Lung (tissue), 12 donors: ENCODE results near the gene EFNA1. TPM values are rescaled to one million over a fixed set of nuclear protein-coding genes. Genes with fewer than 3 reads are reported as not detected.

Experiments used
- ATAC-seq: fragments of 200-7000 bp; cut with Tn5 transposase; one replicate; pipeline ENCODE4 v1.9.1; 2020; ENCODE audit warnings: moderate number of reproducible peaks; ENCODE audit not compliant: insufficient read depth, low FRiP score
- DNase-seq, 3 donors: peaks; one replicate each; pipeline ENCODE4 v3.0.0-alpha.2; 2013 to 2017
- H3K27ac ChIP-seq, 2 donors: one replicate each; pipeline ENCODE4 v1.5.1; 2013; ENCODE audit warnings: mild to moderate bottlenecking in 2 of 2, moderate library complexity in 2 of 2, control low read depth in 1 of 2, inconsistent platforms in 1 of 2, low read depth in 1 of 2, low read length in 1 of 2
- H3K27me3 ChIP-seq, 3 donors: one replicate each; pipeline ENCODE4 v1.5.1; 2013; ENCODE audit warnings: low read length in 2 of 3; ENCODE audit not compliant: control insufficient read depth in 3 of 3, insufficient read depth in 3 of 3
- H3K36me3 ChIP-seq, 4 donors: one replicate each; pipeline ENCODE4 v1.5.1; 2013; ENCODE audit warnings: low read length in 4 of 4, mild to moderate bottlenecking in 1 of 4, moderate library complexity in 1 of 4; ENCODE audit not compliant: control insufficient read depth in 4 of 4, insufficient read depth in 4 of 4
- H3K4me1 ChIP-seq, 5 donors: one replicate each; pipeline ENCODE4 v1.5.1; 2013; ENCODE audit warnings: low read length in 5 of 5, mild to moderate bottlenecking in 2 of 5, moderate library complexity in 1 of 5; ENCODE audit not compliant: control insufficient read depth in 5 of 5, insufficient read depth in 5 of 5
- H3K4me3 ChIP-seq: one replicate; pipeline ENCODE4 v1.5.1; 2013; ENCODE audit warnings: mild to moderate bottlenecking, control low read depth, moderate library complexity
- H3K9ac ChIP-seq, 2 donors: one replicate each; pipeline ENCODE4 v1.5.1; 2013; ENCODE audit warnings: low read length in 2 of 2, control low read depth in 1 of 2; ENCODE audit not compliant: insufficient read depth in 1 of 2
- H3K9me3 ChIP-seq, 4 donors: one replicate each; pipeline ENCODE4 v1.5.1; 2013; ENCODE audit warnings: low read length in 3 of 4, mild to moderate bottlenecking in 1 of 4, moderate library complexity in 1 of 4; ENCODE audit not compliant: control insufficient read depth in 4 of 4, insufficient read depth in 3 of 4
- CTCF ChIP-seq: IDR thresholded peaks from 2 replicates; pipeline ENCODE4 v1.5.1; 2012; ENCODE audit warnings: mild to moderate bottlenecking; ENCODE audit errors: control extremely low read depth, extremely low read depth
- WGBS, 2 donors: extraction: QIAGEN DNeasy Blood & Tissue Kit; methylation state at CpG; one replicate each; pipeline ENCODE4 v1.1.7; 2013; 5-methylcytosine and 5-hydroxymethylcytosine counted together
- polyA plus RNA-seq, 2 donors: library from polyadenylated mRNA; stranded (reverse); fragments of 200-250 nt; gene quantifications; one replicate each; pipeline ENCODE4 v1.2.1, GENCODE V29; 2013
- total RNA-seq, 2 donors: library from RNA; depleted of rRNA in 1 of 2; stranded (reverse); fragments of >200 nt in 1 of 2; gene quantifications; one replicate each; pipeline ENCODE4 v1.2.1, GENCODE V29; 2014 to 2021
- donor health status: control.
- donor health status: control.
- donor health status: Bipolar disorder and iron deficiency.
- donor health status: healthy.
- donor health status: DM: yes; HTN: yes; CAD: no.

EFNA1 gene
- total and polyA plus RNA-seq, 4 donors: 111 to 202 (median 168) TPM

DNA sequence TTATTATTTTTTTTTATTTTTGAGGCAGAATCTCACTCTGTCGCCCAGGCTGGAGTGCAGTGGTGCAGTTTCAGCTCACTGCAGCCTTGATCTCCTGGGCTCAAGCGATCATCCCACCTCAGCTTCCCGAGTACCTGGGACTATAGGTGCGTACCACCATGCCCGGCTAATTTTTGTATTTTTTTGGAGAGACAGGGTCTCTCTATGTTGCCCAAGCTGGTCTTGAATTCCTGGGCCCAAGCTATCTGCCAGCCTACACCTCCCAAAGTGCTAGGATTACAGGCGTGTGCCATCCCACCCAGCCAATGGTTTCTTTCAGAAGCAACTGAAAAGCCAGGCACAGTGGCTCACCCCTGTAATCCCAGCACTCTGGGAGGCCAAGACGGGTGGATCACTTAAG is 43.1 kb downstream of the EFNA1 start:
- Histone ChIP-seq H3K4me3 (no peak overlapping the region), H3K36me3 (peaks cover 0 to 17% (median 8%) of the 10 kb centered on the region in 4 donors), H3K4me1 (peaks cover 0 to 40% (median 8%) of the 10 kb centered on the region in 5 donors), H3K27ac (no peak overlapping the region), H3K9ac (no peak overlapping the region), H3K27me3 (no peaks in the 10 kb centered on the region), H3K9me3 (no peaks in the 10 kb centered on the region)
- TF ChIP-seq CTCF: no peak
- 96 to 97% methylated on average over 7 of the region's 7 CpGs for WGBS, 2 donors
- ATAC-seq: no peak
- DNase-seq: no peak

- Histone ChIP-seq H3K9me3 (no peaks in the 10 kb centered on the region), H3K27ac (peak overlapping the region; percentile 80 to 90), H3K4me3 (peak overlapping the region; percentile 54), H3K9ac (peak overlapping the region; percentile 61 to 80), H3K36me3 (peaks cover 0 to 17% (median 8%) of the 10 kb centered on the region in 4 donors), H3K27me3 (no peaks in the 10 kb centered on the region), H3K4me1 (peaks cover 0 to 34% (median 8%) of the 10 kb centered on the region in 5 donors)
- ATAC-seq (no peak), DNase-seq (no peak)
- WGBS, 2 donors: 46 to 54% methylated on average over 8 of the region's 8 CpGs
- no peak for TF ChIP-seq CTCF
Observed at GRCh38 chr1:155171836-155172731, 44.4 kb downstream of the EFNA1 start.

- peak within 1 kb of the TSS; percentile 54 for H3K4me3 ChIP-seq
- H3K27ac ChIP-seq: peak within 1 kb of the TSS; percentile 80 to 90
- peak; percentile 96 to 97 (median 96) for DNase-seq
- TF ChIP-seq CTCF: peak; percentile 92
- H3K27me3 ChIP-seq: no peaks in the 10 kb centered on the region
- peaks cover 0 to 17% (median 8%) of the 10 kb centered on the region in 4 donors for H3K36me3 ChIP-seq
- H3K9ac ChIP-seq: peak within 1 kb of the TSS; percentile 61 to 80
- WGBS, 2 donors: 1% methylated on average over 52 to 57 of the region's 57 CpGs
- no peaks in the 10 kb centered on the region for H3K9me3 ChIP-seq
- ATAC-seq: peak; percentile 79
- peaks cover 0 to 30% (median 3%) of the 10 kb centered on the region in 5 donors for H3K4me1 ChIP-seq
Observed at GRCh38 chr1:155172732-155173477, 45.2 kb downstream of the EFNA1 start, which contains the start of gene KRTCAP2. TSS of gene KRTCAP2 (minus strand) at chr1:155173304. CDS start at chr1:155173224, 80 bp downstream.
